Left cardiac atrium (tissue), 2 donors: ENCODE data around the gene BPGM. TPM values are rescaled to one million over a fixed set of nuclear protein-coding genes. Genes with fewer than 3 reads are reported as not detected.

Source experiments
- total RNA-seq, 2 donors: library from RNA; stranded (reverse); fragmentation: NEBNext Ultra II Directional; extraction: Animal tissue kit (Norgen Biotek cat#: 25700); gene quantifications; one replicate each; pipeline ENCODE4 v1.2.1, GENCODE V29; 2021
- donor health status: DM: no; HTN: yes; CAD: no; lungs with severe emphysema.
- donor health status: DM: yes; HTN: yes; CAD: no.

The BPGM gene
- total RNA-seq, 2 donors from 2014 or later = 12.1 to 15.8 TPM

Other genes starting within 250 kb of the BPGM start
- 100 to 1,000 TPM; 294 to 391 TPM for gene AKR1B1, start 187.8 kb upstream of the BPGM start, total RNA-seq
- gene AKR1B10, start 119.3 kb upstream of the BPGM start, total RNA-seq = 1 to 10 TPM in 1 of 2 donors, under 1 TPM in 1; 0.92 to 1.2 TPM
- under 1 TPM in 1 of 2 donors, not detected in 1; 0.24 TPM for gene AKR1B15, start 97.7 kb upstream of the BPGM start, total RNA-seq
- gene CALD1, start 132.8 kb downstream of the BPGM start, total RNA-seq = 100 to 1,000 TPM; 181 to 194 TPM